Astrocyte (in vitro differentiated cells and primary cell): Measurements from ENCODE around the gene SLC12A6.

Source experiments
- CTCF ChIP-seq: IDR thresholded peaks from 2 replicates; pipeline ENCODE4 v1.5.1; 2011; ENCODE audit warnings: low read depth, mild to moderate bottlenecking, inconsistent platforms, low read length, moderate library complexity; ENCODE audit not compliant: insufficient read depth
- EZH2 ChIP-seq: IDR thresholded peaks from 2 replicates; pipeline ENCODE4 v1.6.1; 2012; ENCODE audit warnings: mild to moderate bottlenecking, low read length, inconsistent platforms; ENCODE audit not compliant: insufficient read depth

DNA sequence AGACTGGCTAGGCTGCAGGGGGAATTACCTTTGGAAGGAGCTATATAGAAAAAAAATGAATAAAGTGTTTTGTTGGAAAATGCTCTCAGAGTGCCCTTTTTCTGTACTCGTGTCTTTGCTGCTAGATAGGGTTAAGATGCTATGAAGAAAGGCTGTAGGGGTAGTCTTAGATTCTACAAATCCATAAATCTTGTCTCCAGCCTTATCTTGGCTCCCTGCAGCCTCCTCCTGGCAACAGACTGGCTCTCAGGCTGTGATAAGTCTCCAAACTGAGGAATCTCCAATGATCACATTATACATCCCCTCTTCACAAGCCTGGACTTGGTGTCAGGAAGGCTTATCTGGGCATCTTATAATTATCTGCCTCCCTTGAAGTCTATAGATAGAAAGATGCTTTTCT, 20.1 kb upstream of the SLC12A6 start:
- TF ChIP-seq CTCF (no peak), EZH2 (no peak)
